NCI-H2107 treated with DMSO at 0.1 percent for 48 hours (cell line): Measurements from ENCODE around the gene IST1.

ENCODE experiments used
- DNase-seq: peaks from one replicate; lab custom pipeline; 2025; ENCODE audit not compliant: unreplicated experiment; lab: John Stamatoyannopoulos, UW

IST1 gene

DNA sequence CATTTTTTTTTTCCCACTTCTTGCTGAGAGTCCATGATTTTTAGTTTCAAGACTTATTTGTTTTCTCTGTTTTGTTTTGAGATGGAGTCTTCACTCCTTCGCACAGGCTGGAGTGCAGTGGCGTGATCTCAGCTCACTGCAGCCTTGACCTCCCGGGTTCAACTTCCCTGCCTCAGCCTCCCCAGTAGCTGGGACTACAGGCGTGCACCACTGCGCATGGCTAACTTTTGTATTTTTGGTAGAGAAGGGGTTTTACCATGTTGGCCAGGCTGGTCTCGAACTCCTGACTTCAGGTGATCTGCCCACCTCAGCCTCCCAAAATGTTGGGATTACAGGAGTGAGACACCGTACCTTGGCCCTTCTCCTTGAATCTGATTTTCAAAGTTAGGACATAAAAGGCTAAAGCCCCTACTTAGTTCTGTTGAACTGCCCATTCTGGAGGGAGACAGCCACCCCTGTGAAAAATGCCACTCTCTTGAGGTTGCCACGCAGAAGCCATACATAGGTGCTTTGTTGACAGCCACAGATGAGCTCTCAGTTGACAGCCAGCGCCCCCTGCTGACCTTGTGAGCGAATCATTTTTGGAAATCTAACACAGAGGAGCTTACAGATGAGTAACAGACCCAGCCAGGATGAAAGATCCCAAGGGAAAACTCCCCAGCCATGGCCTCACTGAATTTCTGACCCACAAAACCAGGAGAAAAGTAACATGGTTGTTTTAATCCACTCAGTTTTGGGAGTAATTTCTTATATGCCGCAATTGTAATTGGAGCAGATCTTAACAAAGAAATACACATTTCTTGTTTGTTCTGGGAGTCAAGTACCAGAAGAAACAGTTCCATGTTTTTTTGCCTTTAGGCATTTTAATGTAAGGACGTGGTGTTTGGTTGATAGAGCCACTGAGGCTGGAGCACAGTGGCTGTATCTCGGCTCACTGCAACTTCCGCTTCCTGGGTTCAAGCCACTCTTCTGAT is 66.0 kb downstream of the IST1 start:
- peak; percentile 81 for DNase-seq

DNA sequence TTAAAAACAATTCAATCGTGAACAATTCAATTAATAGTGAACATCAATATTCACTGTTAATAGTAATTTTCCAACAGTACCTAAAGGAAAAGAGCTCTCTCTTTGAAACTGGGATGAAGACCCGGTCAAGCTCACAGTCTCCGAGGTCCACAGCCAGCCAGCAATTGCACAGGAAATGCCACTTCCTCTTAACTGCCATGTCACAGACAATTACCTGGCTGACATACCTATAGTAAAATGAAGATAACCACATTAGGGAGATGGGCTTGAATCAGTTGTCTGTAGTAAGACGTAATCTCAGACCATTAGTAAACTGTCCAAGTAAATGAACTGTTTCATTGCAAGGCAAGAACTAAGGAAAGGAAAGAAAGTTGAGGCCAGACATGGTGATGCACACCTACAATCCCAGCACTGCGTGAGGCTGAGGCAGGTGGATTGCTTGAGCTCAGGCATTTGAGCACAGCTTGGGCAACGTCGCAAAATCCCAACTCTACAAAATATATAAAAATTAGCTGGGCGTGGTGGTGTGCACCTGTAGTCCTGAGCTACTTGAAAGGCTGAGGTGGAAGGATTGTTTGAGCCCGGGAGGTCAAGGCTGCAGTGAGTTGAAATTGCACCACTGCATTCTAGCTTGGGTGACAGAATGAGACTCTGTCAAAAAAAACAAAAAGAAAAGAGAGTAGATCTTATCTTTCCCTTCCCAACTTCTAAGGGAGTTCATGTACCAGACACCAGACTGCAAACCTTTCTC is 68.0 kb downstream of the IST1 start:
- no peak for DNase-seq

DNA sequence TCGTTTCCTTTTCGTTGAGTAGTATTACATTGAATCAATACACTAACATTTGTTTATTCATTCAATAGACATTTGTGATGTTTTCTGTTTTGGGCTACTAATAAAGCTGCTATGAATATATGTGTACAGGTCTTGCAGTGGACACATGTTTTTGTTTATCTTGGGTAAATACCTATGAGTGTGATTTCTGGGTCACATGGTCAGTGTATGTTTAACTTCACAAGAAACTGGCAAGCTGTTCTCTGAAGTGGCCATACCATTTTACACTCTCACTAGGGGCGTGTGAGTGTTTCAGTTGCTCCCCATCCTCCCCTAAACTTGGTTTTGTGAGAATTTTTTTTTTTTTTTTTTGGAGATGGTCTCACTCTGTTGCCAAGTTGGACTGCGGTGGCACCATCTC is 69.9 kb downstream of the IST1 start:
- DNase-seq, result no peak

DNA sequence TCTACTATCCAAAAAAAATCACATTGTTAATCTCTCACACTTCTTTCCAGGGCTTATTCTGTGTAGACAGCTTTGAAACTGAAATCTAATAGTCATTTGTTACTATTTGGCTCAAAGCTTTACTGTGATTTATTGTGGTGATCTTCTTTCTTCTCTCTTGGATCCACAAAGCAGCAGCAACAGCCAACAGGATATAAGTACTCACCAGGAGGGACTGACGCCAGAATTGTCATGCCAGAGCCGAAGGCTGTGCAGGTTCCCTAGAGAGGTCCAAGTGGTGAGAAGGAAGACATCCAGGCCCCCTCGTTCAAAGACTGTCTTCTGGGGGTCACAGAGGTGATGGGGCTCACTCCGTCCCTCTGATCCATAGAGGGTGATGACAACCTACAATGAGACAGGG is 71.6 kb downstream of the IST1 start:
- no peak for DNase-seq

DNA sequence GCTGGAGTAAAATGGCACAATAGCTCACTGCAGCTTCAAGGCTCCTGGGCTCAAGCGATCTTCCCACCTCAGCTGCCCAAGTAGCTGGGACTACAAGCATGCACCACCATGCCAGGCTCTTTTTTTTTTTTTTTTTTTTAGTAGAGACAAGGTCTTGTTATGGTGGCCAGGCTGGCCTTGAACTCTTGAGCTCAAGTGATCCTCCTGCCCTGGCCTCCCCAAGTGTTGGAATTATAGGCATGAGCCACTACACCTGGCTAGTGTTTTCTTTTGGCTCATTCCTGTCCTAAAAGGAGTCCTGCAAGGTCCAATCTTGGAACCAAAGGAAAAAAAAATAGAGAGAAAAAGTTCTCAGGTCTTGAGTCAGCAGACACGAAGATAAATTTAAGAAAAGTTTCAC is 74.0 kb downstream of the IST1 start:
- DNase-seq, result no peak

DNA sequence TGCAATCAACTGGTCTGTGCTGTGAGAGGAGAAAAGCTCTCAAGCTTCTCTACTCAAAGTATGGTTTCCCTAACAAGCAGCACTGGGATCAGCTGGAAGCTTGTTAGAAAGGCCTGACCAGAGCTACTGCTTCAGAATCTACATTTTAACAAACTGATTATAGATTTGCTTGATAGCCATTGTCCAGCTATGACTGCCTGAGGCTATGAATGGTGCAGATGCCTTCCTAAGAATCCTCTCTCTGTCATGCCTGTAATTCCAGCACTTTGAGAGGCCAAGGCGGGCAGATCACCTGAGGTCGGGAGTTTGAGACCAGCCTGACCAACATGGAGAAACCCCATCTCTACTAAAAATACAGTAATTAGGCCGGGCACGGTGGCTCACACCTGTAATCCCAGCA is 76.2 kb downstream of the IST1 start:
- DNase-seq, result no peak

DNA sequence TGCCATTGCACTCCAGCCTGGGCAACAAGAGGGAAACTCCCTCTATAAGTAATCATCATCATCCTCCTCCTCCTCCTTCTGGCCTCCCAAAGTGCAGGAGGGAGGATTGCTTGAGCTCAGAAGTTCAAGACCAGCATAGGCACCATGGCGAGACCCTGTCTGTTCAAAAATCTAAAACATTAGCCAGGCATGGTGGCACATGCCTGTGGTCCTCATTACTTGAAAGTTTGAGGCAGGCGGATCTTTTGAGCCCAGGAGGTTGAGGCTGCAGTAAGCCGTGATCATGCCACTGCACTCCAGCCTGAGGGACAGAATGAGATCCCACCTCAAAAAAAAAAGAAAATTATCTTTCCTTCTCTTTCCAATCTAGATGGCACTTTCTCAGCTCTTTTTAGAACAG is 77.0 kb downstream of the IST1 start:
- DNase-seq, result no peak

DNA sequence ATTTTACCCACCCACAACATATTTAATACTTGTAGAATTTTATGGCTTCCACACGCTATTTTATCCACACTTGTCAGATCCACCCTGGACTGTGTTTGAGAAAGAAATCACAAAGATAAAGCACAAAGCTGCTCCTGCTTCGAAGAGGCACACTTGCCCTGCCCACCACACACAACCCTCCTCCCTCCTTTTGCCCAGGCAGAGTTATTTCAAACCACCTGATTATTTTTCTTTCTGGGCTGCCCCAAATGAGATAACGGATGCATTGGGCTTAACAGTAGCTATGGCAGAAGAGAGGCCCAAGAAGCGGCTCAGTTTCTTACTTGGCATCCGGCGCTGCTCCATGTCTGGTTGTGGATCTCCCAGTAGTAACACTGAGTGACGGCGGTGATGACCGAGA is 77.7 kb downstream of the IST1 start:
- no peak for DNase-seq

DNA sequence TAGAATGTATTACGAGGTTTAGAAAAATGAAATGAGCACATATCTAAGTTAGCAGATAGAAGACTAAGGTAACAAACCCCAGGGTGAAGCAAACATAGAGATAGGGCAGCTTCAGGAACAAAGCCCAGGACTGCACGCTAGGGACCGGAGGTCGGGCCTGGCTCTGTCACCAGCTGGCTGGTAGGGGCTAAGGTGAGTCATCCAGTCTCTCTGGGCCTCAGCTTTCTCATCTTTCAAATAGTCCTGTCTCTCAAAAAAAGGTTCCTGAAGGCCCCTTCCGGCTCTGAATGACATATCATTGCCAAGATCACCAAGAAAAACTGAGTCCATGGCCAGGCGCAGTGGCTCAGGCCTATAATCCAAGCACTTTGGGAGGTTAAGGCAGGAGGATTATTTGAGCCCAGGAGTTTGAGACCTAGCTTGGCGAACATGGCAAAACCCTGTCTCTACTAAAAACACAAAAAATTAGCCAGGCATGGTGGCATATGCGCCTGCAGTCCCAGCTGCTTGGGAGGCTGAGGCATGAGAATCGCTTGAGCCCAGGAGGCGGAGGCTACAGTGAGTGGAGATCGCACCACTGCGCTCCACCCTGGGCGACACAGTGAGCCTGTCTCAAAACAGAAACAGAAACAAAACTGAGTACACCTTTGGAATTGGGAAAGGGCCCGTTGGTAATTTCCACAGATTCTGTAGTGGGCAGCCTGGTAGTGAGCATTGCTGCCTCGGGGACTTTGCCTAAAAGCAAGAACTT is 78.9 kb downstream of the IST1 start:
- DNase-seq, result no peak
